Upper lobe of right lung (tissue), 1 donor: ENCODE results near the gene TPCN2. TPM values are rescaled to one million over a fixed set of nuclear protein-coding genes. Genes with fewer than 3 reads are reported as not detected.
"Not testable (repeated sequence)": the region's sequence is repeated elsewhere in the genome, so short reads cannot be mapped to it uniquely, and the experiment has no call there.

Experiments used
- ATAC-seq: fragments of 200-7000 bp; cut with Tn5 transposase; one replicate; pipeline ENCODE4 v1.9.1; 2020; ENCODE audit warnings: mild to moderate bottlenecking, moderate library complexity
- DNase-seq: peaks from one replicate; pipeline ENCODE4 v3.0.0-alpha.2; 2020
- H3K27ac ChIP-seq: fragments of 200-600 bp; one replicate; pipeline ENCODE4 v1.8.0; 2022
- H3K27me3 ChIP-seq: fragments of 200-600 bp; one replicate; pipeline ENCODE4 v1.8.0; 2022; ENCODE audit warnings: mild to moderate bottlenecking
- H3K36me3 ChIP-seq: fragments of 200-600 bp; one replicate; pipeline ENCODE4 v1.8.0; 2022
- H3K4me1 ChIP-seq: fragments of 200-600 bp; one replicate; pipeline ENCODE4 v1.8.0; 2022
- H3K4me3 ChIP-seq: fragments of 200-600 bp; one replicate; pipeline ENCODE4 v1.8.0; 2022; ENCODE audit warnings: mild to moderate bottlenecking
- H3K9me3 ChIP-seq: fragments of 200-600 bp; one replicate; pipeline ENCODE4 v1.8.0; 2022
- intact Hi-C: fragments of 100-400 bp; cut with DNase I; formaldehyde crosslinking; loops from one replicate; pipeline ENCODE4 v1.11.0; 2022
- total RNA-seq: library from RNA; stranded (reverse); fragmentation: NEBNext Ultra II Directional; extraction: Animal tissue kit (Norgen Biotek cat#: 25700); gene quantifications from one replicate; pipeline ENCODE4 v1.2.1, GENCODE V29; 2021
- TF ChIP-seq, protein P1 (sequence below): fragments of 200-600 bp; IDR thresholded peaks from one replicate; pipeline ENCODE4 v1.8.0; 2022; ENCODE audit warnings: antibody characterized with exemption
- donor health status: DM: no; HTN: yes; CAD: no; lungs with severe emphysema.

TPCN2 gene
- total RNA-seq, 1 donor from 2014 or later: 16.6 TPM

DNA sequence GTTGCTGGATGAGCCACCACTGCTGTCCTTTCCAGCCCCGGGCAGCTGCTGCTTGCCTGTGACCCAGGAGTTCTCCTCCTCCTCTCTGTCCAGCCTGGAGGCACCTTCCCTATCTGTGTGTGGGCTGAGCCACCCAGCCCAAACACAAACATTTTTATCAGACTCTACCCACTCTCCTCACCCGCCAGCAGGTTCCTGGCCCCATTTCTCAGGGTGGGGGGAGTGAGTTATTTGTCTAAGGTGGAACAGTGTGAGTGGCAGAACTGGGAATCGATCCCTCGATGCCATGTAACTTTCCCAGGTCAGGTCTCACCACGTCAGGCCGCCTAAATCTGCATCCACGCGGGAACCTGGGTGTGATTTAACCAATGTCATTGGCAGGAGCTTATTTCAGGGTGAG lies 86.2 kb downstream of the TPCN2 start:
- DNase-seq (peak; percentile 37), ATAC-seq (no peak)
- Histone ChIP-seq H3K27me3 (no peaks in the 10 kb centered on the region), H3K4me3 (no peak overlapping the region), H3K27ac (no peak overlapping the region), H3K4me1 (peaks cover 5% of the 10 kb centered on the region), H3K9me3 (no peaks in the 10 kb centered on the region), H3K36me3 (no peaks in the 10 kb centered on the region)
- TF ChIP-seq, protein P1, sequence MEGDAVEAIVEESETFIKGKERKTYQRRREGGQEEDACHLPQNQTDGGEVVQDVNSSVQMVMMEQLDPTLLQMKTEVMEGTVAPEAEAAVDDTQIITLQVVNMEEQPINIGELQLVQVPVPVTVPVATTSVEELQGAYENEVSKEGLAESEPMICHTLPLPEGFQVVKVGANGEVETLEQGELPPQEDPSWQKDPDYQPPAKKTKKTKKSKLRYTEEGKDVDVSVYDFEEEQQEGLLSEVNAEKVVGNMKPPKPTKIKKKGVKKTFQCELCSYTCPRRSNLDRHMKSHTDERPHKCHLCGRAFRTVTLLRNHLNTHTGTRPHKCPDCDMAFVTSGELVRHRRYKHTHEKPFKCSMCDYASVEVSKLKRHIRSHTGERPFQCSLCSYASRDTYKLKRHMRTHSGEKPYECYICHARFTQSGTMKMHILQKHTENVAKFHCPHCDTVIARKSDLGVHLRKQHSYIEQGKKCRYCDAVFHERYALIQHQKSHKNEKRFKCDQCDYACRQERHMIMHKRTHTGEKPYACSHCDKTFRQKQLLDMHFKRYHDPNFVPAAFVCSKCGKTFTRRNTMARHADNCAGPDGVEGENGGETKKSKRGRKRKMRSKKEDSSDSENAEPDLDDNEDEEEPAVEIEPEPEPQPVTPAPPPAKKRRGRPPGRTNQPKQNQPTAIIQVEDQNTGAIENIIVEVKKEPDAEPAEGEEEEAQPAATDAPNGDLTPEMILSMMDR: no peak
- intact Hi-C loops: no loop called here

DNA sequence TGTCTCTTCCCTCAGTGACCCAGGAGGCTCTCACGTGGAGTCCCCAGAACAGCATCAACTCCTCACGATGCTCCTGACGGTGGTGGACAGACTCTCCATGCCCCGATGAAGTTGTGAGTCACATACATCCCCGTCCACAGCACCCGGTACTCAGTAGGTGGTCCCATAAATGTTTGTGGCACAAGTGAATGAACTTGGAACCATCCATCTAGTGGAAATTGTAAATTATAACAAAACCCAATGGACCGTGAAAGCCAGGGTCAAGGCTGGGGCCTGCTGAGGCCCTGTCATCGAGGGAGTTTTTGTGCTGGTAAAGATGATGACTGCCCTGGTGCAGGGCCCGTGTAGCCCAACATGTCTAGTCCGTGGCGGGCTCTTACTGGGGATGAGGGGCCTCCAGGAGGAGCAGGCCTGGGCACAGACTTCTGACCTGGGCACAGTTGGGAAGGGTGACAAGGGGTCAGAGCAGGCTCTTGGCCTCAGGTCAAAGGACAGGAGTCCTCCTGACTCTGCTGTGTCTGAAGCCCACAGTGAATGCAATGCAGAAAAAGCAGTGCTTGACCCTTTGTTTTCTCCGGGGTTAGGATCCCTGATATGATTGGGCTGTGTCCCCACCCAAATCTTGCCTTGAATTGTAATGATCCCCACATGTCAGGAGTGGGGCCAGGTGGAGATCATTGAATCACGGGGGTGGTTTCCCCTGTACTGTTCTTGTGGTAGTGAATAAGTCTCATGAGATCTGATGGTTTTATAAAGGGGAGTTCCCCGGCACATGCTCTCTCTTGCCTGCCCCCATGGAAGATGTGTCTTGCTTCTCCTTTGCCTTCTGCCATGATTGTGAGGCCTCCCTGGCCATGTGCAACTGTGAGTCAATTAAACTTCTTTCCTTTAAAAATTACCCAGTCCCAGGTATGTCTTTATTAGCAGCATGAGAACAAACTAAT lies 87.0 kb downstream of the TPCN2 start:
- Histone ChIP-seq H3K4me3 (no peak overlapping the region), H3K27ac (no peak overlapping the region), H3K9me3 (no peaks in the 10 kb centered on the region), H3K36me3 (no peaks in the 10 kb centered on the region), H3K27me3 (no peaks in the 10 kb centered on the region), H3K4me1 (peaks cover 5% of the 10 kb centered on the region)
- TF ChIP-seq, protein P1: no peak
- DNase-seq: peak; percentile 45
- intact Hi-C loops: no loop called here
- ATAC-seq: no peak

DNA sequence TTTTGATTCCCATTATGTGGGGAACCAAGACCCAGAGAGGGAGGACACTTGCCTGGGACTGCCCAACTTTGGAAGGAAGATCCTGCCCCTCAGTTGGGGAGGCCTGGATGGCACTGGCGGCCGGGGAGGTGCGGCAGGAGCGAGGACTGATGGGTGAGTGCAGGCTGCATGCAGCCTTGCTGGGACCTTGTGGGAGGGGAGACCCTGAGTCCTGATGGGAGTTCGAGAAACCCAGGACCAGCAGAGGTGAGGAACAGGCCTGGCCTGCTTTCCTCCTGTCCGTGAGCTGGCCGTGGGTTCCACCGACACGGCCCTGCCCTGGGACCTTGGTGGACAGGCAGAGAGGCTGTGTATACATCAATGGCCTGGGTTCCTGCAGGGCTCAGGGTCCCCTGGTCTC lies 87.7 kb downstream of the TPCN2 start:
- TF ChIP-seq, protein P1: no peak
- intact Hi-C loops: no loop called here
- Histone ChIP-seq H3K4me3 (no peak overlapping the region), H3K27ac (no peak overlapping the region), H3K9me3 (no peaks in the 10 kb centered on the region), H3K36me3 (no peaks in the 10 kb centered on the region), H3K27me3 (no peaks in the 10 kb centered on the region), H3K4me1 (peaks cover 5% of the 10 kb centered on the region)
- ATAC-seq (no peak), DNase-seq (peak; percentile 58)

DNA sequence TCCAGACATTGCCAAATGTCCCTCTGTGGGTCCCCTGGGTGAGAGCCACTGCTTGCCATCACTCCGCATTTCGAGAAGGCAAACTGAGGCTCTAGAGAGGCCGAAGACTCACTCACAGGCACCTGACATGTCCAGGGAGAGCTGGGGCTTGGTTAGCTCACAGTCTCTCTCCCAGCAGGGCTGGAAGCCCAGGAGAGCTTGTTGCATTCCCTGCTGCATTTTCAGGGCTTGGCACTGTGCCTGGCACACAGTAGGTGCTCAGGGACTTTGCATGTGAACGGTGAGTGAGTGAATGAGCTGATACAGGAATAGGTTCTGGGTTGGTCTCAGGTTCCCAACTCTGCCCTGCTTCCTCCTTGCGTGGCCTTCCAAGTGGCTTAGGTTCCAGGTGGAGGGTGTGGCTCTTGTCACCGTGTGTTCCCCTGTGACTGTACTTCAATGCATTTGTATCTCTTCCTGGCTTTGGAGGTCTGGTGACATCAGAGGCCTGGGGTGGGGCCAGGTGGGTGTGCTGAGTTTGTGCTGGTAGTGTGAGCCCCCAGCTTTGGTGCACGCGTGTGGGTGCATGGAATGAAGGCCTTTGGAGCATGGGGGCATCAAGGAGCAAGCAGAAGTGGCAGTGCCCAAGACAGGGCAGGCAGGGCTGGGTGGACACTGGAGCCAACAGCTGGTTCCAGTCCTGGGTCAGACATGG lies 88.6 kb downstream of the TPCN2 start:
- H3K36me3 ChIP-seq: no peaks in the 10 kb centered on the region
- TF ChIP-seq, protein P1: no peak
- DNase-seq (peak; percentile 47), ATAC-seq (peak; percentile 16)
- H3K27ac ChIP-seq: no peak overlapping the region
- H3K9me3 ChIP-seq: no peaks in the 10 kb centered on the region
- no peaks in the 10 kb centered on the region for H3K27me3 ChIP-seq
- no peaks in the 10 kb centered on the region for H3K4me1 ChIP-seq
- intact Hi-C loops: no loop called here
- no peak overlapping the region for H3K4me3 ChIP-seq

DNA sequence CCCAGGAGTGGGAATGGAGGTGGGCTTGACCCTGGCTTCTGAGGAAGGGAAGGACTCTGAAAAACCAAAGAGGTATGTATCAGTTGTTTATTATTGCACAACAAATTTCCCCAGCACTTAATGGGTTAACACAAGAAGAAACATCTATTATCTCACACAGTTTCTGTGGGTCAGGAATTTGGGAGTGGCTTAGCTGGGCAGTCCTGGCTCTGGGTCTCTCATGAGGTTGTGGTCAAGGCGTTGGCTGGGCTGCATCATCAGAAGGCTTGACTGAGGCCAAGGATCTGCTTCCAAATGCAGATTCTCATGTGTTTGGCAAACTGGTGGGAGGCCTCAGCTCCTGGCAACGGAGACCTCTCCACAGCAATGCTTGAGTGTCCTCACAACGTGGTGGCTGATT lies 89.5 kb downstream of the TPCN2 start:
- no peaks in the 10 kb centered on the region for H3K9me3 ChIP-seq
- DNase-seq (peak; percentile 34), ATAC-seq (peak; percentile 25)
- H3K27me3 ChIP-seq: no peaks in the 10 kb centered on the region
- H3K4me3 ChIP-seq: no peak overlapping the region
- TF ChIP-seq, protein P1: no peak
- intact Hi-C loops: no loop called here
- no peak overlapping the region for H3K27ac ChIP-seq
- no peaks in the 10 kb centered on the region for H3K4me1 ChIP-seq
- H3K36me3 ChIP-seq: no peaks in the 10 kb centered on the region

DNA sequence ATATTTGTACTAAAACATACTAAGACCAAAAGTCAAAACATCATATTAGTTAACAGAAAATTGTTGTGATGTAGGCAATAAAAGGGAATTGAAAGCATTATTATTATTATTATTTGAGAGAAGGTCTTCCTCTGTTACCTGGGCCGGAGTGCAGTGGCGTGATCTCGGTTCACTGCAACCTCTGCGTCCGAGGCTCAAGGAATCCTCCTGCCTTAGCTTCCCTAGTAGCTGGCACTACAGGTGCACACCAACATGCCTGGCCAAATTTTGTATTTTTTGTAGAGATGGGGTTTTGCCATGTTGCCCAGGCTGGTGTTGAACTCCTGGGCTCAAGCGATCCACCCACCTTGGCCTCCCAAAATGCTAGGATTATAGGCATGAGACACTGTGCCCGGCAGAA lies 91.4 kb downstream of the TPCN2 start:
- H3K4me3 ChIP-seq, H3K27ac ChIP-seq, ATAC-seq, H3K9me3 ChIP-seq, intact Hi-C loops, H3K27me3 ChIP-seq, H3K36me3 ChIP-seq, H3K4me1 ChIP-seq: not testable (repeated sequence)
- DNase-seq: peak; percentile 32
